Transverse colon (tissue), 4 donors: ENCODE data around the gene PDPN. TPM values are rescaled to one million over a fixed set of nuclear protein-coding genes. Genes with fewer than 3 reads are reported as not detected.

ENCODE experiments used
- DNase-seq: peaks from one replicate; pipeline ENCODE4 v3.0.0-alpha.2; 2019
- H3K27ac ChIP-seq, 4 donors: fragments of 200-600 bp; sonication (generic); 2 replicates each; pipeline ENCODE4 v1.5.1; 2016 to 2018; ENCODE audit warnings: inconsistent platforms in 4 of 4
- H3K27me3 ChIP-seq: fragments of 200-600 bp; sonication (generic); 2 replicates; pipeline ENCODE4 v1.5.1; 2017; ENCODE audit warnings: inconsistent platforms
- H3K36me3 ChIP-seq, 4 donors: fragments of 200-600 bp; sonication (generic); 2 replicates each; pipeline ENCODE4 v1.5.1; 2017 to 2019; ENCODE audit warnings: inconsistent platforms in 4 of 4
- H3K4me1 ChIP-seq, 4 donors: fragments of 200-600 bp; sonication (generic); 2 replicates each; pipeline ENCODE4 v1.5.1; 2017 to 2020; ENCODE audit warnings: inconsistent platforms in 4 of 4
- H3K4me3 ChIP-seq, 4 donors: fragments of 200-600 bp; sonication (generic); 1 replicate in 1 of 4; 2 replicates in 3 of 4; pipeline versions ENCODE4 v1.5.1 to v1.6.1; 2017 to 2019; ENCODE audit warnings: inconsistent platforms in 4 of 4
- H3K9me3 ChIP-seq, 2 donors: fragments of 200-600 bp; sonication (generic); 2 replicates each; pipeline ENCODE4 v1.5.1; 2017 to 2019; ENCODE audit warnings: inconsistent platforms in 2 of 2
- CTCF ChIP-seq, 5 experiments: fragments of 200-600 bp in 3 of 5; fragments of 450-650 bp in 2 of 5; sonication (generic) in 3 of 5; IDR thresholded peaks; 1 replicate in 2 of 5; 2 replicates in 3 of 5; pipeline ENCODE4 v1.5.1; 2016 to 2017; ENCODE audit warnings: antibody characterized with exemption in 5 of 5, inconsistent platforms in 3 of 5, mild to moderate bottlenecking in 2 of 5, moderate library complexity in 1 of 5
- POLR2A ChIP-seq: fragments of 450-650 bp; IDR thresholded peaks from one replicate; pipeline ENCODE4 v1.6.1; 2016; ENCODE audit warnings: antibody characterized with exemption, mild to moderate bottlenecking, moderate library complexity
- POLR2AphosphoS5 ChIP-seq, 3 donors: sonication (generic); formaldehyde crosslinking; IDR thresholded peaks; one replicate each; pipeline ENCODE4 v1.6.1; 2016; ENCODE audit warnings: antibody characterized with exemption in 3 of 3
- WGBS, 2 donors: methylation state at CpG; one replicate each; pipeline ENCODE4 v1.1.5; 2018; ENCODE audit warnings: low coverage in 1 of 2; 5-methylcytosine and 5-hydroxymethylcytosine counted together
- in situ Hi-C, 4 donors: fragments of 200-750 bp; cut with MboI; loops; one replicate each; pipeline versions ENCODE4 v1.15.0 to v1.15.1; 2017; ENCODE audit warnings: low sequenced_read_pairs in 3 of 4, low pct_ligation_motif_present in 1 of 4, low pct_unique_long_range_greater_than_20kb in 1 of 4
- intact Hi-C: fragments of 100-400 bp; cut with DNase I; formaldehyde crosslinking; loops from one replicate; pipeline ENCODE4 v1.15.1; 2023; ENCODE audit warnings: low total_unique reads
- small RNA-seq, 4 donors: library from RNA; depleted of rRNA; stranded (forward); fragments of <200 nt; gene quantifications; one replicate each; pipeline ENCODE3, GENCODE V24; 2016
- total RNA-seq, 4 donors: library from RNA; depleted of rRNA; stranded (reverse); fragments of >200 nt; gene quantifications; one replicate each; pipeline ENCODE4 v1.1.0, GENCODE V29; 2016

The PDPN gene
- total RNA-seq, 4 donors from 2014 or later = 3.4 to 11.7 (median 5.6) TPM

DNA sequence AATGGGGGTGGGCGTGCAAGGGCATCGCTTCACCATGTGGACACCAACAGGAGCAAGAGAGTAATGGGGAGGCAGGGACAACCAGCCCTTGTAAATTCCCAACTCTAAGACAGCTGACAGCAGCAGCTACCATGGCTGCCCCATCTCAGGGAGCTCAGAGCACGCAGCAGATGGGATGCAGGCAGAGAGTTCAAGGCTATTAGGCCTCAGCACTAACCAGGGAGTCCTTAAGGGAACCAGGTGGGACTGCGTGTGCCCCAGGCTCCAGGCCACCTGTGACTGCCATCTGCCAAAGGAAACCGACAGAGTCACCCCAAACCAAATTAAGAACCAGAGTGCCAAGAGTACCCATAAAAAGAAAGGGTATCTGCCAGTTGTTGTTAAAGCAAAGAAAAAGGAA is 82.7 kb downstream of the PDPN start:
- Histone ChIP-seq H3K36me3 (no peaks in the 10 kb centered on the region), H3K27me3 (peaks cover 7% of the 10 kb centered on the region), H3K4me1 (peaks cover 0 to 4% (median 0%) of the 10 kb centered on the region in 4 donors), H3K9me3 (no peaks in the 10 kb centered on the region), H3K27ac (no peak overlapping the region), H3K4me3 (no peak overlapping the region)
- in situ Hi-C loops = loop anchor here (5.0 to 25.0 kb wide), 5 partner anchors 61 to 296 kb away; no protein-coding TSS in a partner anchor
- intact Hi-C loops = loop anchor here (5.0 to 10.0 kb wide), 2 partner anchors 148 to 296 kb away; no protein-coding TSS in a partner anchor
- no peak for DNase-seq
- TF ChIP-seq CTCF (IDR thresholded peaks at IDR 0.05) (no peak), POLR2A (no peak), POLR2AphosphoS5 (IDR thresholded peaks at IDR 0.05) (no peak)
- 78 to 85% methylated on average over 5 of the region's 5 CpGs for WGBS, 2 donors

Small RNA genes lying within 50 kb of the gene (small RNA-seq; reads per million reads assigned to genes)
- gene RNA5SP41 = 0 reads per million in 4 donors

Other genes with a start within 250 kb of the PDPN start
- not detected for gene PRAMEF14, start 236.7 kb upstream of the PDPN start, total RNA-seq
- not detected for gene PRAMEF19, start 211.9 kb upstream of the PDPN start, total RNA-seq
- not detected for gene PRAMEF17, start 194.2 kb upstream of the PDPN start, total RNA-seq
- not detected for gene PRAMEF20, start 173.4 kb upstream of the PDPN start, total RNA-seq
- gene LRRC38, start 69.8 kb upstream of the PDPN start, total RNA-seq = not detected
- gene PRDM2, start 116.4 kb downstream of the PDPN start, total RNA-seq = 10 to 100 TPM; 27.3 to 40.5 (median 35.8) TPM